Body of pancreas (tissue), 4 donors: ENCODE measurements around the gene MTCH1. TPM values are rescaled to one million over a fixed set of nuclear protein-coding genes. Genes with fewer than 3 reads are reported as not detected.

ENCODE experiments used
- ATAC-seq: fragments of 150-250 bp; one replicate; pipeline ENCODE4 v1.9.1; 2016
- DNase-seq, 4 donors: peaks; one replicate each; pipeline ENCODE4 v3.0.0-alpha.2; 2019
- H3K27ac ChIP-seq, 4 donors: fragments of 200-600 bp; sonication (generic); 1 replicate in 3 of 4; 2 replicates in 1 of 4; pipeline versions ENCODE4 v1.5.1 to v1.6.1; 2016 to 2019; ENCODE audit warnings: mild to moderate bottlenecking in 1 of 4, mixed read lengths in 1 of 4, moderate library complexity in 1 of 4
- H3K27me3 ChIP-seq, 2 donors: fragments of 200-600 bp; sonication (generic); one replicate each; pipeline ENCODE4 v1.6.0; 2016; ENCODE audit warnings: mild to moderate bottlenecking in 1 of 2
- H3K36me3 ChIP-seq, 2 donors: fragments of 200-600 bp; sonication (generic); replicated peaks in 1 of 2; 2 replicates each; pipeline ENCODE4 v1.5.1; 2016; ENCODE audit warnings: low read depth in 2 of 2; ENCODE audit not compliant: insufficient read depth in 1 of 2
- H3K4me1 ChIP-seq: fragments of 200-600 bp; sonication (generic); one replicate; pipeline ENCODE4 v1.6.0; 2016
- H3K4me3 ChIP-seq, 2 donors: fragments of 200-600 bp; sonication (generic); 1 replicate in 1 of 2; 2 replicates in 1 of 2; pipeline ENCODE4 v1.5.1; 2016 to 2019
- H3K9me3 ChIP-seq, 3 donors: fragments of 200-600 bp; sonication (generic); 1 replicate in 2 of 3; 2 replicates in 1 of 3; pipeline ENCODE4 v1.5.1; 2016
- CTCF ChIP-seq, 7 experiments: fragments of 450-650 bp in 4 of 7; fragments of 200-600 bp in 3 of 7; sonication (generic) in 3 of 7; IDR thresholded peaks; one replicate each; pipeline ENCODE4 v1.5.1; 2016 to 2019; ENCODE audit warnings: antibody characterized with exemption in 7 of 7
- POLR2A ChIP-seq, 3 donors: fragments of 450-650 bp; IDR thresholded peaks; one replicate each; pipeline ENCODE4 v1.6.1; 2016; ENCODE audit warnings: antibody characterized with exemption in 3 of 3, mild to moderate bottlenecking in 2 of 3
- WGBS, 2 donors: methylation state at CpG; one replicate each; pipeline ENCODE4 v1.1.5; 2017; 5-methylcytosine and 5-hydroxymethylcytosine counted together
- intact Hi-C: fragments of 100-400 bp; cut with DNase I; formaldehyde crosslinking; loops from one replicate; pipeline ENCODE4 v1.15.1; 2023
- total RNA-seq, 2 donors: library from RNA; depleted of rRNA; stranded (reverse); fragments of >200 nt; gene quantifications; one replicate each; pipeline ENCODE4 v1.1.0, GENCODE V29; 2016

Gene MTCH1
- total RNA-seq, 2 donors from 2014 or later: 152 to 198 TPM

GRCh38 chr6:36971921-36972673 lies 13.9 kb downstream of the MTCH1 start:
- DNase-seq (no peak), ATAC-seq (no peak)
- Histone ChIP-seq H3K4me3 (no peak overlapping the region), H3K27me3 (no peaks in the 10 kb centered on the region), H3K4me1 (peaks cover 3% of the 10 kb centered on the region), H3K27ac (no peak overlapping the region), H3K36me3 (peaks cover 59 to 63% of the 10 kb centered on the region in 2 donors), H3K9me3 (no peaks in the 10 kb centered on the region)
- 69 to 82% methylated on average over 14 of the region's 14 CpGs for WGBS, 2 donors
- intact Hi-C loops: no loop called here
- no peak for TF ChIP-seq CTCF (IDR thresholded peaks at IDR 0.05)
- TF ChIP-seq POLR2A (IDR thresholded peaks at IDR 0.05): no peak

DNA sequence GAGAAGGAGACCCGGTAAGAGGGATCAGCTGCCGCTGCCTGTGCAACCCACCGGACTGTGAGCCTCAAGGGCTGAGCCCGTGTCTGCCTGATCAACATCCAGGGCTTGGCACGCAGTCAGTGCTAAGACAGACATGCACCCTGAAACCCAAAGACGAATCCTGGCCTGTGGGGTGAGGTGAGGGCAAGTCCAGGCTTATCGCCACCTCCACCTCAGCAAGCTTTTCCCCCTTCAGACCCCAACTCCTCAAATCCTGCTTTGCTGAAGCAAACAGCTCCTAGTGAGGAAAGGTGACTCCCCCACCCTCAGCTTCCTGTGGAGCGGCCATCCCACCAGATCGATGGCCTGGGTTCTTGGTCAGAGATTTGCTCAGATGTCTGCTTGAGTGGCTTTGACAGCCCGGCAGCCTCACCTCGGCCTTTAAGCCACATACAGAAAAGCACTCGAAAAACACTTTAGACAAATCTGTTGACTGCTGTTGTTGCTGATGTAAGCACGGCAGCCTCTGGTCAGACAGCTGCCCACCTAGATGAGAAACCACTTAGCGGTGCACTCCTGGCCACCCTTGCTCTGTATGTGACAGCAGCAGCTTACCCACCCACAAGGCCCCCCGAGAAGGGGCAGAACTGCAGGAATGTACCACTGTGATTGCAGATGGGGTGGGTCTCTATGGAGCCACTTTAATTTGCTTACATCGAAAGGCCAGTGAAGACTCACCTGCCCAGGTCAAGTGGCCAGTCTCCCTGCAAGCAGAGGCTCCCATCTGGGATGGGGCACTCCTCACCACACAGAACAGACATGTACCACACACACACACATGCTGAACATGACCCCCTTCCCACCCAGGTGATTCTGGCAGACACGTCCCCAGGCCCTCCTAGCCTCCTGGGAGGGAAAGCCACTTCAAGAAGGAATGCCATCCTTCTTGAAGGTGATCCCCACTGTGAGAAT lies 14.8 kb downstream of the MTCH1 start:
- intact Hi-C loops: no loop called here
- Histone ChIP-seq H3K36me3 (peaks cover 49 to 56% of the 10 kb centered on the region in 2 donors), H3K27ac (no peak overlapping the region)

DNA sequence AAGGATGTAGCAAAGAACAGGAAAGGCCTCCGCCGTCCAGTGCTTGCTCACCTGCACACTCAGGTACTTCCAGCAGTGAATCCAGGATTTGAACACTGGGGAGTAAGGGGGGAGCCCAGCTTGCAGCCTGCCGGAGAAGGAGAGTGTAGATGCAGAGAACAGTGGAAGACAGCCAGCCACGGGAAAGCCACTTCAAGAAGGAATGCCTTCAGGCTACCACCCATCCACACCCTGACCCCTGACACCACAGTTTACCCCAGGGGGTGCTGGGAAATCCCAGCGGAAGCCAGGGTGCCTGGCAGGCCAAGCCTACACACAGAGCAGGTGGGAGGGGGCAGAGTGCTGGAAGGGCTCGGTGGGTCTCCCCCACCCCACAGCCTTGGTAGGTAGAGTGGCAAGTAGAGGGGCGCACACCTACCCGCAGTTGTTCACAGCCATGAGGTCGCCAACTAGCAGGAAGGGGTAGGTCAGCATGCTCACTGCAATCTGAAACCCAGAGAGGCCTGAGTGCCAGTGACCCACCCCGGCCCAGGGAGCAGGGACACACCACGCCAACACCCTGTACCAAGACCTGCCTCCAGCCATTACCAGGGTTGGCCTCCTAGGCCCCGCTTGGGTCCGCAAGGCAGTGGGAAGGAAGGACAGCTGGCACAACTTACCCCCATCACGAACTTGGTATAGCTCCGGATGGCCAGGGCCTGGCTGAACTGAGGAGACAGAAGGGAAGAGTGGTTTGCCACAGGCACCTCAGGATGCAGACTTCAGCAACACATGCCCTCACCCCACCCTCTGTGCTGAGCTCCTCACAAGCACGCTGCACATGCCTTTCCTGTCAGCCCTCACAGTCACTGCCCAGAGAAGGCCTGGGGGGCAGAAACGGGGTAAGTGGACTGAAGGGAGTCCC lies 15.8 kb downstream of the MTCH1 start:
- Histone ChIP-seq H3K9me3 (no peaks in the 10 kb centered on the region), H3K4me1 (peaks cover 3% of the 10 kb centered on the region), H3K36me3 (peaks cover 43 to 47% of the 10 kb centered on the region in 2 donors), H3K4me3 (no peak overlapping the region), H3K27ac (no peak overlapping the region), H3K27me3 (no peaks in the 10 kb centered on the region)
- ATAC-seq: no peak
- intact Hi-C loops: no loop called here
- DNase-seq: no peak
- 89 to 92% methylated on average over 12 to 17 of the region's 17 CpGs for WGBS, 2 donors
- TF ChIP-seq CTCF (IDR thresholded peaks at IDR 0.05): no peak

More for the DNA sequence above, 14.8 kb downstream of the MTCH1 start:
- Histone ChIP-seq H3K27me3 (no peaks in the 10 kb centered on the region), H3K4me3 (no peak overlapping the region), H3K4me1 (peaks cover 3% of the 10 kb centered on the region), H3K9me3 (no peaks in the 10 kb centered on the region)
- WGBS, 2 donors: 83 to 90% methylated on average over 14 to 17 of the region's 17 CpGs
- ATAC-seq (no peak), DNase-seq (no peak)
- TF ChIP-seq POLR2A (IDR thresholded peaks at IDR 0.05): no peak
- no peak for TF ChIP-seq CTCF (IDR thresholded peaks at IDR 0.05)

DNA sequence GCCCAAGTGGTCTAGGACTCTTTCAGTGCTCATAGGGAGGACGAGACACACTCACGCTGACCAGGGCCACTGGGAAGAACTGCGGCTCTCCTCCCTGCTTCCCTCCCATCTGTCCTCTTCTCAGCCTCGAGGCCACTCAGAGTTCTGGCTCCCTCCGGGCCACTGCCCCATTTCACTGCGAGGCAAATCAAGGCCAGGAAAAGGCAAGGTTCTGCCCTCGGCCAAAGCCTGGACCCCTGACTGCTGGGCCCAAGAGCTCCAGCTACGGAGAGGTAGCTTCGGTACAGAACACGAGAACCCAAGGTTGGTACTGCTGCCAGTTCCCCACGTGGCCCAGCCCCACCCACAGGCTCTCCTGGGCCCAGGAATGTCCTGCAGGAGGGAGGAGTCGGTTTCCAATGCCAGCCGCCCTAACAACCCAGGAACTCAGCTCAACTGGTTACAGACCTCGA lies 16.7 kb downstream of the MTCH1 start:
- intact Hi-C loops: no loop called here
- no peaks in the 10 kb centered on the region for H3K9me3 ChIP-seq
- H3K4me3 ChIP-seq: no peak overlapping the region
- no peak overlapping the region for H3K27ac ChIP-seq
- no peak for TF ChIP-seq POLR2A (IDR thresholded peaks at IDR 0.05)
- no peak for TF ChIP-seq CTCF (IDR thresholded peaks at IDR 0.05)
- DNase-seq: no peak
- ATAC-seq: no peak
- WGBS, 2 donors: 74 to 81% methylated on average over 4 to 14 of the region's 14 CpGs
- peaks cover 38 to 40% of the 10 kb centered on the region in 2 donors for H3K36me3 ChIP-seq
- no peaks in the 10 kb centered on the region for H3K27me3 ChIP-seq
- H3K4me1 ChIP-seq: peaks cover 5% of the 10 kb centered on the region
